MM.1S (cell line): ENCODE data around the gene HOXA2.

Experiments used
- EZH2 ChIP-seq: fragments of 300-600 bp; sonication (generic); optimal IDR thresholded peaks from 2 replicates; pipeline ENCODE3; 2017; ENCODE audit warnings: low read depth, mild to moderate bottlenecking, antibody characterized with exemption, low read length, mixed read lengths
- EZH2phosphoT487 ChIP-seq: fragments of 300-600 bp; sonication (generic); IDR thresholded peaks from 2 replicates; pipeline ENCODE4 v1.6.1; 2018; ENCODE audit warnings: antibody characterized with exemption, low read length

DNA sequence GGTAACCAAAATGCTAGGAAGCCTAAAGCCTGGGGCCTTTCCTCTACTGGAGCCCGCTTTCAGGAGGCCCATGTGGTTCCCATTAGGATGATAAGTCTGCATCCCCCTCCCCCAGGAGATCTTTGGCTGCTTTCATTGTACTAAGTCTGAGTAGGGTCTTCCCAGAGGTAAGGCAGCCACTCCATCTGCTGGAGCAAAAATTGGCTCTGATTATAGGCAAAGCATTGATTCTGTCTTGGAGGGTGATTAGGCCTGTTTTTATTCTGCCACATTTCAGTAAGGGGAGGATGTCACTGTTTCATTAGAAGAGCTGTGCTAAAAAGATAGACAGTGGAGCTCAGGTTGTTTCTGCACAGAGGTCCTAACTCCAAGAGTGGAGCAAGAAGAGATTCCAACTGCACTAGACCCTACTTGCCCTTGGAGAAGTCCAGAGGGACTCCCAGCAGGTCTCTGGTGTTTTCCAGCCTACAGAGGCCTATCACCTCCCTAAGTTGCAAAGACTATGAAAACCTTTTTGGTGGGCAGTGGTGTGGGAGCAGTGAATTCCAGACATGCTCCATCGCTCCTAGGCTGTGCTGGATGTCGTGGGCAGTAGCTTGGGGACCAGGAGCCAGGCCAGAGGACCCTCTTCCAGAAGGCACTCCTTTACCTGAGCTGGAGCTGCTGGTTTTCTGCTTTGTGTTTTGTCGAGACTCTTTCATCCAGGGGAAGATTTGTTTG is 7.1 kb upstream of the HOXA2 start:
- TF ChIP-seq EZH2phosphoT487 (no peak), EZH2 (no peak)
